HepG2 (cell line): ENCODE measurements around the gene SEC31A. TPM values are rescaled to one million over a fixed set of nuclear protein-coding genes. Genes with fewer than 3 reads are reported as not detected.

Experiments
- ATAC-seq: fragments of 200-7000 bp; cut with Tn5 transposase; 3 replicates; pipeline ENCODE4 v1.9.1; 2020; ENCODE audit warnings: mild to moderate bottlenecking, moderate library complexity
- BruUV-seq: library from RNA; stranded (reverse); fragments of 400-500 nt; replicated peaks from 2 replicates; lab custom pipeline; 2021; lab: Mats Ljungman, UMichigan
- CTCF ChIA-PET: fragments of 300-600 bp; formaldehyde crosslinking; extraction: SDS; loops from one replicate; lab custom pipeline; 2021; ENCODE audit warnings: low total read pairs, inconsistent platforms, low intra/inter-chr PET ratio; lab: Yijun Ruan, JAX
- POLR2A ChIA-PET: fragments of 350-600 bp; sonication (Branson Sonifier 250); formaldehyde crosslinking; loops from one replicate; lab custom pipeline; 2020; ENCODE audit warnings: antibody characterized with exemption, inconsistent platforms; lab: Yijun Ruan, JAX
- DNase-seq: peaks from one replicate; pipeline ENCODE4 v3.0.0-alpha.2; 2015; ENCODE audit warnings: low spot score
- FAIRE-seq: peaks from 3 replicates; lab custom pipeline; 2011; peaks lifted over from hg19 to GRCh38; lab: Jason Lieb, UNC
- H2AFZ ChIP-seq: one replicate; pipeline ENCODE4 v1.6.1; 2011; ENCODE audit warnings: low read length, inconsistent platforms
- H3K27ac ChIP-seq: fragments of 300-600 bp; 3 replicates; pipeline ENCODE4 v1.8.0; 2011; ENCODE audit warnings: mixed run types, mild to moderate bottlenecking, mixed read lengths, low read length, inconsistent platforms; ENCODE audit not compliant: insufficient read depth; ENCODE audit errors: extremely low read length
- H3K27me3 ChIP-seq, 2 experiments: fragments of 200-600 bp in 1 of 2; 2 replicates in 1 of 2; 3 replicates in 1 of 2; pipeline versions ENCODE4 v1.6.0 to v1.8.0; 2011; ENCODE audit warnings: low read length in 2 of 2, mild to moderate bottlenecking in 2 of 2, moderate library complexity in 2 of 2, inconsistent platforms in 1 of 2; ENCODE audit not compliant: insufficient read depth in 2 of 2, control insufficient read depth in 1 of 2
- H3K36me3 ChIP-seq, 2 experiments: fragments of 200-600 bp in 1 of 2; replicated peaks in 1 of 2; 2 replicates in 1 of 2; 3 replicates in 1 of 2; pipeline versions ENCODE4 v1.5.1 to v1.8.0; 2011; ENCODE audit warnings: low read length in 2 of 2, inconsistent platforms in 1 of 2; ENCODE audit not compliant: insufficient read depth in 2 of 2, control insufficient read depth in 1 of 2
- H3K4me1 ChIP-seq: 2 replicates; pipeline ENCODE4 v1.5.1; 2012; ENCODE audit warnings: low read length, inconsistent platforms; ENCODE audit not compliant: insufficient read depth
- H3K4me2 ChIP-seq: 2 replicates; pipeline ENCODE4 v1.6.0; 2011; ENCODE audit warnings: low read depth, low read length, inconsistent platforms
- H3K4me3 ChIP-seq, 3 experiments: fragments of 200-600 bp in 1 of 3; sonication (generic), shearing (Covaris generic) in 1 of 3; replicated peaks in 1 of 3; 2 replicates each; pipeline ENCODE4 v1.5.1; 2011 to 2016; ENCODE audit warnings: low read length in 3 of 3, inconsistent platforms in 2 of 3, low read depth in 2 of 3, mild to moderate bottlenecking in 2 of 3, control low read depth in 1 of 3, mixed read lengths in 1 of 3; ENCODE audit not compliant: insufficient read depth in 1 of 3
- H3K79me2 ChIP-seq: one replicate; pipeline ENCODE4 v1.6.1; 2011; ENCODE audit warnings: low read length, inconsistent platforms; ENCODE audit not compliant: insufficient read depth
- H3K9ac ChIP-seq: 2 replicates; pipeline ENCODE4 v1.6.0; 2011; ENCODE audit warnings: mild to moderate bottlenecking, low read depth, low read length, inconsistent platforms; ENCODE audit not compliant: insufficient read depth
- H3K9me3 ChIP-seq: 2 replicates; pipeline ENCODE4 v1.5.1; 2012; ENCODE audit warnings: mild to moderate bottlenecking, low read length
- H4K20me1 ChIP-seq: 2 replicates; pipeline ENCODE4 v1.6.0; 2011; ENCODE audit warnings: inconsistent platforms, mild to moderate bottlenecking, low read length, moderate library complexity; ENCODE audit not compliant: insufficient read depth
- BORCS8-MEF2B ChIP-seq: sonication (generic); formaldehyde crosslinking; IDR thresholded peaks from 2 replicates; pipeline ENCODE4 v1.8.0; 2022; ENCODE audit warnings: mild to moderate bottlenecking, missing genetic modification reagents
- ELF4 ChIP-seq: sonication (generic); formaldehyde crosslinking; IDR thresholded peaks from 2 replicates; pipeline ENCODE4 v1.5.0; 2020; ENCODE audit warnings: missing genetic modification reagents, mild to moderate bottlenecking, moderate library complexity, borderline replicate concordance
- HOMEZ ChIP-seq: IDR thresholded peaks from 2 replicates; pipeline ENCODE4 v1.6.1; 2016; ENCODE audit warnings: low read depth
- KDM1A ChIP-seq: IDR thresholded peaks from 2 replicates; pipeline ENCODE4 v1.6.1; 2016; ENCODE audit warnings: missing compliant biosample characterization
- MAFG ChIP-seq: sonication (generic); formaldehyde crosslinking; IDR thresholded peaks from 2 replicates; pipeline ENCODE4 v1.5.1; 2020; ENCODE audit warnings: mild to moderate bottlenecking, missing genetic modification reagents
- MTA3 ChIP-seq: sonication (generic); formaldehyde crosslinking; IDR thresholded peaks from 2 replicates; pipeline ENCODE4 v1.4.0; 2020; ENCODE audit warnings: missing genetic modification reagents
- MXD1 ChIP-seq: sonication (generic); formaldehyde crosslinking; IDR thresholded peaks from 2 replicates; pipeline ENCODE4 v1.4.0; 2020; ENCODE audit warnings: mild to moderate bottlenecking, missing genetic modification reagents
- NBN ChIP-seq: fragments of 450-650 bp; conservative IDR thresholded peaks from 2 replicates; pipeline ENCODE4 v1.6.1; 2017
- NFYC ChIP-seq: IDR thresholded peaks from 2 replicates; pipeline ENCODE4 v1.6.1; 2016; ENCODE audit warnings: missing genetic modification reagents, missing compliant biosample characterization
- POLR2A ChIP-seq, 2 experiments: IDR thresholded peaks; 2 replicates each; pipeline ENCODE4 v1.6.1; 2011; ENCODE audit warnings: low read depth in 2 of 2, low read length in 2 of 2, mild to moderate bottlenecking in 1 of 2, moderate library complexity in 1 of 2; ENCODE audit not compliant: insufficient read depth in 1 of 2
- SOX5 ChIP-seq: IDR thresholded peaks from 2 replicates; pipeline ENCODE4 v1.6.1; 2016; ENCODE audit warnings: borderline replicate concordance
- TFDP2 ChIP-seq: sonication (generic); formaldehyde crosslinking; IDR thresholded peaks from 2 replicates; pipeline ENCODE4 v1.4.0; 2020; ENCODE audit warnings: missing genetic modification reagents
- THAP11 ChIP-seq: IDR thresholded peaks from 2 replicates; pipeline ENCODE4 v1.6.1; 2016; ENCODE audit warnings: missing biosample characterization, missing genetic modification reagents
- ZBTB8A ChIP-seq: sonication (generic); formaldehyde crosslinking; IDR thresholded peaks from 2 replicates; pipeline ENCODE4 v1.4.0; 2020; ENCODE audit warnings: mild to moderate bottlenecking, low read depth, missing genetic modification reagents, borderline replicate concordance
- ZFYVE20 ChIP-seq: sonication (generic); formaldehyde crosslinking; IDR thresholded peaks from 2 replicates; pipeline ENCODE4 v1.8.0; 2023; ENCODE audit warnings: low read depth, mild to moderate bottlenecking, moderate library complexity, missing genetic modification reagents, borderline replicate concordance
- ZNF563 ChIP-seq: sonication (generic); formaldehyde crosslinking; IDR thresholded peaks from 2 replicates; pipeline ENCODE4 v1.8.0; 2022; ENCODE audit warnings: mild to moderate bottlenecking, moderate library complexity, missing genetic modification reagents
- ZNF589 ChIP-seq: sonication (generic); formaldehyde crosslinking; conservative IDR thresholded peaks from 2 replicates; pipeline ENCODE4 v1.8.0; 2022; ENCODE audit warnings: mild to moderate bottlenecking, moderate library complexity, missing genetic modification reagents
- in situ Hi-C: cut with HindIII; loops from 2 replicates; pipeline ENCODE4 v1.10.0; 2017; ENCODE audit warnings: low pct_unique_long_range_greater_than_20kb; ENCODE audit not compliant: extremely low pct_ligation_motif_present
- intact Hi-C: fragments of 100-400 bp; cut with micrococcal nuclease; formaldehyde crosslinking; loops from one replicate; pipeline ENCODE4 v1.10.0; 2022; ENCODE audit not compliant: unreplicated experiment
- polyA plus RNA-seq, 8 experiments: library from polyadenylated mRNA; depleted of rRNA in 3 of 8; stranded (reverse) in 7 of 8; unstranded in 1 of 8; fragments of >200 nt; fragmentation: Illumina TruSeq in 4 of 8; extraction: Trizol in 4 of 8; gene quantifications; 2 replicates each; pipeline versions ENCODE4 v1.2.1 to v1.2.3, GENCODE V29; 2011 to 2016; ENCODE audit warnings: low read depth in 4 of 8, missing spikeins in 1 of 8, mixed read lengths in 1 of 8; ENCODE audit not compliant: insufficient read depth in 1 of 8
- total RNA-seq, 5 experiments: library from RNA; depleted of rRNA; stranded (reverse); fragments of >200 nt; fragmentation: Illumina TruSeq; extraction: Trizol; gene quantifications; 2 replicates each; pipeline ENCODE4 v1.2.3, GENCODE V29; 2016; ENCODE audit warnings: low read depth in 1 of 5
- TF ChIP-seq, protein P1 (sequence below): sonication (generic); formaldehyde crosslinking; IDR thresholded peaks from 2 replicates; pipeline ENCODE4 v1.9.0; 2022; ENCODE audit warnings: low read depth, missing genetic modification reagents

SEC31A gene
- total and polyA plus RNA-seq, 2 of the 13 experiments (the other 11 are each of a cell fraction or from before 2014, with no cell fraction given): 231 to 435 TPM

- Histone ChIP-seq H3K4me2 (no peak overlapping the region), H2AFZ (no peak overlapping the region), H3K79me2 (peaks cover 1% of the 10 kb centered on the region), H3K27ac (no peak overlapping the region), H3K9ac (no peak overlapping the region), H3K4me3 (no peak overlapping the region), H3K27me3 (no peaks in the 10 kb centered on the region), H3K36me3 (peaks cover 10 to 56% of the 10 kb centered on the region in 2 experiments), H3K9me3 (no peaks in the 10 kb centered on the region), H3K4me1 (no peaks in the 10 kb centered on the region), H4K20me1 (no peaks in the 10 kb centered on the region; the same call in 1 of the 2 replicates)
- ChIA-PET POLR2A (interaction anchor here (0.9 kb wide), 1 partner anchor 39 kb away, joined by 4 read pairs; the partner anchor contains the start of gene THAP9), CTCF (no interaction called here)
- no TSS peak for BruUV-seq
- ATAC-seq (no peak), FAIRE-seq (no peak), DNase-seq (no peak)
- intact Hi-C loops (no loop called here), in situ Hi-C loops (no loop called here)
- no peak for TF ChIP-seq MTA3
- TF ChIP-seq SOX5 (CRISPR knock-in tag): no peak
- TF ChIP-seq MXD1: no peak
- TF ChIP-seq, protein P1, sequence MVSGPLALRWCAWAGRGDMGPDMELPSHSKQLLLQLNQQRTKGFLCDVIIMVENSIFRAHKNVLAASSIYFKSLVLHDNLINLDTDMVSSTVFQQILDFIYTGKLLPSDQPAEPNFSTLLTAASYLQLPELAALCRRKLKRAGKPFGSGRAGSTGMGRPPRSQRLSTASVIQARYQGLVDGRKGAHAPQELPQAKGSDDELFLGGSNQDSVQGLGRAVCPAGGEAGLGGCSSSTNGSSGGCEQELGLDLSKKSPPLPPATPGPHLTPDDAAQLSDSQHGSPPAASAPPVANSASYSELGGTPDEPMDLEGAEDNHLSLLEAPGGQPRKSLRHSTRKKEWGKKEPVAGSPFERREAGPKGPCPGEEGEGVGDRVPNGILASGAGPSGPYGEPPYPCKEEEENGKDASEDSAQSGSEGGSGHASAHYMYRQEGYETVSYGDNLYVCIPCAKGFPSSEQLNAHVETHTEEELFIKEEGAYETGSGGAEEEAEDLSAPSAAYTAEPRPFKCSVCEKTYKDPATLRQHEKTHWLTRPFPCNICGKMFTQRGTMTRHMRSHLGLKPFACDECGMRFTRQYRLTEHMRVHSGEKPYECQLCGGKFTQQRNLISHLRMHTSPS: no peak
- TF ChIP-seq ZFYVE20 (CRISPR knock-in tag): no peak
- TF ChIP-seq HOMEZ (CRISPR knock-in tag): no peak
- no peak for TF ChIP-seq POLR2A (IDR thresholded peaks at IDR 0.05; ENCODE audit: insufficient read depth in 1 of 2, low read depth in 2 of 2, low read length in 2 of 2)
- no peak for TF ChIP-seq NBN
- TF ChIP-seq BORCS8-MEF2B (CRISPR knock-in tag): no peak
- TF ChIP-seq THAP11 (CRISPR knock-in tag): no peak
- TF ChIP-seq KDM1A (CRISPR knock-in tag): no peak
- TF ChIP-seq MAFG (CRISPR knock-in tag): no peak
- no peak for TF ChIP-seq TFDP2 (CRISPR knock-in tag)
- no peak for TF ChIP-seq ZNF589 (CRISPR knock-in tag)
- TF ChIP-seq ZNF563 (CRISPR knock-in tag): no peak
- TF ChIP-seq NFYC: no peak
- TF ChIP-seq ELF4: no peak
- no peak for TF ChIP-seq ZBTB8A
These were observed 29.4 kb downstream of the SEC31A start for GRCh38 chr4:82861529-82861928.
